SU-DHL-6 (cell line): Measurements from ENCODE around the gene PEAK3.

Experiments
- H2AFZ ChIP-seq: fragments of 200-600 bp; sonication (generic); 2 replicates; pipeline ENCODE4 v1.6.1; 2014; ENCODE audit warnings: low read depth, mild to moderate bottlenecking, moderate library complexity, mixed read lengths, antibody characterized with exemption, low read length; ENCODE audit not compliant: severe bottlenecking
- H3F3A ChIP-seq: fragments of 200-600 bp; shearing (Covaris generic); 2 replicates; pipeline ENCODE4 v1.6.0; 2016; ENCODE audit warnings: antibody characterized with exemption, mild to moderate bottlenecking; ENCODE audit not compliant: insufficient read depth
- H3K27ac ChIP-seq: fragments of 200-600 bp; sonication (generic); 2 replicates; pipeline ENCODE4 v1.5.1; 2016; ENCODE audit warnings: low read depth, mild to moderate bottlenecking, low read length, moderate library complexity, mixed read lengths
- H3K27me3 ChIP-seq: fragments of 200-600 bp; sonication (generic), shearing (Covaris generic); 2 replicates; pipeline ENCODE4 v1.6.0; 2014; ENCODE audit warnings: mild to moderate bottlenecking, low read length
- H3K36me3 ChIP-seq: fragments of 200-600 bp; sonication (generic); 2 replicates; pipeline ENCODE4 v1.6.1; 2014; ENCODE audit warnings: mild to moderate bottlenecking, low read length, mixed read lengths
- H3K4me2 ChIP-seq: fragments of 300-600, 200-600 bp; shearing (Covaris generic), sonication (generic); 2 replicates; pipeline ENCODE4 v1.6.0; 2014; ENCODE audit warnings: low read length, low read depth, mild to moderate bottlenecking; ENCODE audit not compliant: poor library complexity, severe bottlenecking
- H3K4me3 ChIP-seq: fragments of 200-600 bp; sonication (generic); 2 replicates; pipeline ENCODE4 v1.5.1; 2014; ENCODE audit warnings: antibody characterized with exemption, low read length, mild to moderate bottlenecking, mixed read lengths; ENCODE audit not compliant: insufficient read depth, poor library complexity, severe bottlenecking
- H3K79me2 ChIP-seq: fragments of 200-600 bp; sonication (generic); 2 replicates; pipeline ENCODE4 v1.6.1; 2014; ENCODE audit warnings: mild to moderate bottlenecking, low read length, moderate library complexity; ENCODE audit not compliant: insufficient read depth
- H3K9ac ChIP-seq: fragments of 200-600 bp; sonication (generic); 2 replicates; pipeline ENCODE4 v1.7.0; 2014; ENCODE audit warnings: mild to moderate bottlenecking, low read length
- H3K9me2 ChIP-seq: fragments of 200-600 bp; sonication (generic); replicated peaks from 2 replicates; pipeline ENCODE4 v1.6.1; 2014; ENCODE audit warnings: low read length; ENCODE audit not compliant: insufficient read depth
- H3K9me3 ChIP-seq: fragments of 200-600 bp; sonication (generic); 2 replicates; pipeline ENCODE4 v1.6.1; 2014; ENCODE audit warnings: low read length, mixed read lengths; ENCODE audit not compliant: insufficient read depth
- H4K20me1 ChIP-seq: fragments of 200-600 bp; sonication (generic); 2 replicates; pipeline ENCODE4 v1.6.1; 2014; ENCODE audit warnings: low read depth, mild to moderate bottlenecking, antibody characterized with exemption, low read length, moderate library complexity, mixed read lengths
- CTCF ChIP-seq: fragments of 200-600 bp; sonication (generic); IDR thresholded peaks from one replicate; pipeline ENCODE4 v1.5.1; 2017; ENCODE audit warnings: antibody characterized with exemption, mild to moderate bottlenecking, low read length, moderate library complexity; ENCODE audit not compliant: insufficient read depth, poor library complexity, severe bottlenecking
- EZH2phosphoT487 ChIP-seq: fragments of 200-600 bp; sonication (generic), shearing (Covaris generic); conservative IDR thresholded peaks from 2 replicates; pipeline ENCODE4 v1.6.1; 2018; ENCODE audit warnings: mild to moderate bottlenecking, antibody characterized with exemption, low read length, moderate library complexity, mixed read lengths

The PEAK3 gene

GRCh38 chr19:2287585-2288337, 5.8 kb upstream of the PEAK3 start:
- H3K9me3 ChIP-seq: no peaks in the 10 kb centered on the region
- H2AFZ ChIP-seq: no peak overlapping the region
- H3F3A ChIP-seq: 0 out of 2 replicates have a peak, but pooled peaks cover 3% of the 10 kb centered on the region
- no peak overlapping the region for H3K4me3 ChIP-seq
- H4K20me1 ChIP-seq: no peaks in the 10 kb centered on the region
- H3K27me3 ChIP-seq: no peaks in the 10 kb centered on the region
- H3K79me2 ChIP-seq: no peaks in the 10 kb centered on the region
- no peak overlapping the region for H3K4me2 ChIP-seq
- H3K36me3 ChIP-seq: no peaks in the 10 kb centered on the region
- H3K27ac ChIP-seq: no peak overlapping the region
- H3K9me2 ChIP-seq: no peaks in the 10 kb centered on the region
- H3K9ac ChIP-seq: no peak overlapping the region
- TF ChIP-seq CTCF (no peak), EZH2phosphoT487 (no peak)

- Histone ChIP-seq H4K20me1 (no peaks in the 10 kb centered on the region), H3K9me3 (no peaks in the 10 kb centered on the region), H3K4me3 (no peak overlapping the region), H3K4me2 (no peak overlapping the region), H2AFZ (no peak overlapping the region), H3K9ac (no peak overlapping the region), H3K9me2 (no peaks in the 10 kb centered on the region), H3K36me3 (no peaks in the 10 kb centered on the region), H3K79me2 (no peaks in the 10 kb centered on the region), H3K27ac (no peak overlapping the region), H3F3A (0 out of 2 replicates have a peak, but pooled peaks cover 3% of the 10 kb centered on the region), H3K27me3 (no peaks in the 10 kb centered on the region)
- TF ChIP-seq CTCF: no peak
- TF ChIP-seq EZH2phosphoT487: no peak
Measured at GRCh38 chr19:2286402-2287140, 4.6 kb upstream of the PEAK3 start.

GRCh38 chr19:2283835-2284507, 2.0 kb upstream of the PEAK3 start:
- TF ChIP-seq CTCF (no peak), EZH2phosphoT487 (no peak)
- Histone ChIP-seq H3K79me2 (no peaks in the 10 kb centered on the region), H3K4me2 (no peak overlapping the region), H3K27ac (no peak overlapping the region), H3F3A (0 out of 2 replicates have a peak, but pooled peaks cover 3% of the 10 kb centered on the region), H3K36me3 (no peaks in the 10 kb centered on the region), H3K9me3 (no peaks in the 10 kb centered on the region), H2AFZ (no peak overlapping the region), H3K9me2 (no peaks in the 10 kb centered on the region), H3K27me3 (no peaks in the 10 kb centered on the region), H4K20me1 (no peaks in the 10 kb centered on the region), H3K4me3 (no peak overlapping the region), H3K9ac (no peak overlapping the region)
